ENCODE results near the gene SRSF2. TPM values are rescaled to one million over a fixed set of nuclear protein-coding genes. Genes with fewer than 3 reads are reported as not detected.

Gene SRSF2
- total and polyA plus RNA-seq, 7 experiments from 2014 or later: 104 to 363 (median 337) TPM

DNA sequence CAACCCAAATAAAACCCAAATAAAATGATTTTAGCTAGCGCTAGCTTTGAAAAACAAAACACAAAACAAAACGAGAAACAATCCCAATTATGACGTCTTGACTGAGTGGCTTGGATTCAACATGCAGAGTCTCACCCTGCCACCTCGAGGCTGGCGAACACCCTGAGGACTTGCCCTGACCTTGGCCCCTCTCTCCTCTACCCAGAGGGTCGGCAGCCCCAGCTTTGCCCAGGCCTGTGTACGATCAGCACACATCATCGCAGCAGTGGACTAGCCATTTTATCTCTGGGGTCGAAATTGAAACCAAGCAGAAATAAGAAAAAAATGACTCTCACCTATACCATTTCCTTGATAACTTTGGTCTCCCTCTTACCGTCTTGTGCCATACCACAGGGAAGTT is 15.7 kb downstream of the SRSF2 start:
- no peak for DNase-seq
- Mint-ChIP-seq H3K4me3 (no peak overlapping the region), H3K27me3 (no peaks in the 10 kb centered on the region), H3K9me3 (no peaks in the 10 kb centered on the region), H3K4me1 (peaks cover 13 to 50% (median 36%) of the 10 kb centered on the region in 7 donors), H3K36me3 (peaks cover 0 to 45% (median 24%) of the 10 kb centered on the region in 5 donors), H3K27ac (peak overlapping the region in 6 of 9 donors; percentile 17 to 71 (median 54))
- H3K4me1 ChIP-seq (ENCODE audit: control insufficient read depth in 2 of 2, insufficient read depth in 2 of 2, low read length in 2 of 2): peaks cover 19 to 33% of the 10 kb centered on the region in 2 donors
- no peaks in the 10 kb centered on the region for H3K9me3 ChIP-seq (ENCODE audit: control insufficient read depth in 2 of 3, low read length in 3 of 3)
- no peak overlapping the region for H3K4me3 ChIP-seq (ENCODE audit: low read length)
- intact Hi-C loops (cut with micrococcal nuclease): no loop called here
- H3K27ac ChIP-seq (ENCODE audit: low read depth, low read length): no peak overlapping the region
- ChIA-PET CTCF (interaction anchor here (0.7 to 4.1 kb wide), 2 partner anchors 9 to 216 kb away, joined by 3 to 22 read pairs; partner anchors contain the start of gene MXRA7), POLR2A (interaction anchor here (9.2 kb wide), 1 partner anchor 15 kb away, joined by 187 read pairs; the partner anchor contains the start of genes MFSD11 and SRSF2)
- no peaks in the 10 kb centered on the region for H3K27me3 ChIP-seq (ENCODE audit: control insufficient read depth in 2 of 2, insufficient read depth in 2 of 2, low read length in 2 of 2)
- ATAC-seq: no peak
- peaks cover 21 to 76% (median 55%) of the 10 kb centered on the region in 3 experiments for H3K36me3 ChIP-seq (ENCODE audit: control insufficient read depth in 2 of 3, insufficient read depth in 3 of 3, low read length in 3 of 3)

GRCh38 chr17:76720941-76721340 is 16.2 kb downstream of the SRSF2 start:
- CTCF ChIA-PET: no interaction called here
- DNase-seq: no peak
- H3K27ac Mint-ChIP-seq: peak overlapping the region in 1 of 9 donors; percentile 41

DNA sequence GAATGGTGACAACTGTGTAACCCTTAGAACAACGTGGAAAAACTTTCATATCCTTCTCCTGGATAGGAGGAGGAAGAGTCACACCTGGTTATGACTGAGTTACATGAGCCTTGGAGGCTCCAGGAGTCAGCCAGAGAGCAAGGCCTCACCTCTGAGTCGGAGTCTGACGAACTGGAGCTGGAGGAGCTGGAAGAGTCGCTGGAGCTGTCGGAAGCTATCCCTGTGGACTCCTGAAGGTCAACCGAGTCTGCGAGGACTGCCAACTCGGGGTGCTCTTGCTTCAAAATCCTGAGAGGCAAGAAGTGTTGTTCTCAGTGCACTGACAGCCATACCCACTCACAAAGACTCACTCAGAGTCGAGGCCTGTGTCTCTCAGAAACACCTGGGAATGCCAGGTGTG is 16.9 kb downstream of the SRSF2 start:
- no peak overlapping the region for H3K4me3 ChIP-seq (ENCODE audit: low read length)
- POLR2A ChIA-PET: interaction anchor here (0.6 kb wide), 1 partner anchor 32 kb away, joined by 6 read pairs; no protein-coding TSS in a partner anchor
- no peaks in the 10 kb centered on the region for H3K27me3 ChIP-seq (ENCODE audit: control insufficient read depth in 2 of 2, insufficient read depth in 2 of 2, low read length in 2 of 2)
- H3K36me3 ChIP-seq (ENCODE audit: control insufficient read depth in 2 of 3, insufficient read depth in 3 of 3, low read length in 3 of 3): peaks cover 21 to 82% (median 55%) of the 10 kb centered on the region in 3 experiments
- Mint-ChIP-seq H3K27me3 (no peaks in the 10 kb centered on the region), H3K4me3 (no peak overlapping the region), H3K9me3 (no peaks in the 10 kb centered on the region), H3K27ac (peak overlapping the region in 4 of 9 donors; percentile 17 to 41 (median 32)), H3K4me1 (peaks cover 19 to 53% (median 42%) of the 10 kb centered on the region in 7 donors), H3K36me3 (peaks cover 0 to 46% (median 18%) of the 10 kb centered on the region in 5 donors)
- CTCF ChIA-PET: no interaction called here
- ATAC-seq (no peak), DNase-seq (no peak)
- H3K4me1 ChIP-seq (ENCODE audit: control insufficient read depth in 2 of 2, insufficient read depth in 2 of 2, low read length in 2 of 2): peaks cover 17 to 34% of the 10 kb centered on the region in 2 donors
- no peak overlapping the region for H3K27ac ChIP-seq (ENCODE audit: low read depth, low read length)
- no peaks in the 10 kb centered on the region for H3K9me3 ChIP-seq (ENCODE audit: control insufficient read depth in 2 of 3, low read length in 3 of 3)
- intact Hi-C loops (cut with micrococcal nuclease): no loop called here

More at GRCh38 chr17:76720941-76721340, 16.2 kb downstream of the SRSF2 start:
- Histone ChIP-seq H3K4me3 (ENCODE audit: low read length) (no peak overlapping the region), H3K9me3 (ENCODE audit: control insufficient read depth in 2 of 3, low read length in 3 of 3) (no peaks in the 10 kb centered on the region), H3K36me3 (ENCODE audit: control insufficient read depth in 2 of 3, insufficient read depth in 3 of 3, low read length in 3 of 3) (peaks cover 21 to 77% (median 55%) of the 10 kb centered on the region in 3 experiments), H3K27ac (ENCODE audit: low read depth, low read length) (peak overlapping the region; percentile 17), H3K4me1 (ENCODE audit: control insufficient read depth in 2 of 2, insufficient read depth in 2 of 2, low read length in 2 of 2) (peaks cover 19 to 35% of the 10 kb centered on the region in 2 donors), H3K27me3 (ENCODE audit: control insufficient read depth in 2 of 2, insufficient read depth in 2 of 2, low read length in 2 of 2) (no peaks in the 10 kb centered on the region)
- Mint-ChIP-seq H3K27me3 (no peaks in the 10 kb centered on the region), H3K9me3 (no peaks in the 10 kb centered on the region), H3K4me3 (no peak overlapping the region), H3K36me3 (peaks cover 0 to 47% (median 24%) of the 10 kb centered on the region in 5 donors), H3K4me1 (peaks cover 17 to 53% (median 41%) of the 10 kb centered on the region in 7 donors)
- intact Hi-C loops (cut with micrococcal nuclease): no loop called here
- POLR2A ChIA-PET: interaction anchor here (9.2 kb wide), 1 partner anchor 16 kb away, joined by 187 read pairs; the partner anchor contains the start of genes MFSD11 and SRSF2
- ATAC-seq: no peak

DNA sequence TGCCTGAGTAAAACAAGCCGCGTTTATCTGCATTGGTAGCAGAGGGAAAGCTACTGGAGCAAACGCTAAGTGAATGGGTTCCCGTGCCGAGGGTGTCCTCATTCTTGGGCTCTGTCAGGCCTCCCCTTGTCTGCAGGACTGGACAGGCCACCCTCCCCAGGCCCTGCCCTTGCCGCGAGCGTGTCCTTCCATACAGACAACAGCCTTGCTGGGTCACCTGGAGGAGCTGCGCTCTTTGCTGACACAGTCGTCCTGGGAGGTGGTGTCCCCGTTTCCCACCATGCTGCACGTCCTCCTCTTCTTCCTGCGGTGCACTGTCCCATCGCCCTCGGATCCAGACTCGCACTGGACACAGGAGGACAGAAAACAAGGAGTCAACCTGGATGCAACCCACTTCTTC is 18.6 kb downstream of the SRSF2 start:
- no peaks in the 10 kb centered on the region for H3K27me3 ChIP-seq (ENCODE audit: control insufficient read depth in 2 of 2, insufficient read depth in 2 of 2, low read length in 2 of 2)
- H3K4me3 ChIP-seq (ENCODE audit: low read length): no peak overlapping the region
- H3K27me3 Mint-ChIP-seq: no peaks in the 10 kb centered on the region
- intact Hi-C loops (cut with micrococcal nuclease): no loop called here
- H3K4me3 Mint-ChIP-seq: no peak overlapping the region
- H3K36me3 Mint-ChIP-seq: peaks cover 0 to 48% (median 22%) of the 10 kb centered on the region in 5 donors
- POLR2A ChIA-PET: no interaction called here
- DNase-seq: no peak
- H3K9me3 ChIP-seq (ENCODE audit: control insufficient read depth in 2 of 3, low read length in 3 of 3): no peaks in the 10 kb centered on the region
- H3K36me3 ChIP-seq (ENCODE audit: control insufficient read depth in 2 of 3, insufficient read depth in 3 of 3, low read length in 3 of 3): peaks cover 21 to 82% (median 43%) of the 10 kb centered on the region in 3 experiments
- H3K4me1 Mint-ChIP-seq: peaks cover 27 to 52% (median 44%) of the 10 kb centered on the region in 7 donors
- H3K27ac ChIP-seq (ENCODE audit: low read depth, low read length): no peak overlapping the region
- H3K4me1 ChIP-seq (ENCODE audit: control insufficient read depth in 2 of 2, insufficient read depth in 2 of 2, low read length in 2 of 2): peaks cover 9 to 27% of the 10 kb centered on the region in 2 donors
- H3K27ac Mint-ChIP-seq: peak overlapping the region in 1 of 9 donors; percentile 14
- ATAC-seq: no peak
- H3K9me3 Mint-ChIP-seq: no peaks in the 10 kb centered on the region
- CTCF ChIA-PET: interaction anchor here (0.6 to 0.8 kb wide), 2 partner anchors 10 to 386 kb away, joined by 5 to 6 read pairs; no protein-coding TSS in a partner anchor

DNA sequence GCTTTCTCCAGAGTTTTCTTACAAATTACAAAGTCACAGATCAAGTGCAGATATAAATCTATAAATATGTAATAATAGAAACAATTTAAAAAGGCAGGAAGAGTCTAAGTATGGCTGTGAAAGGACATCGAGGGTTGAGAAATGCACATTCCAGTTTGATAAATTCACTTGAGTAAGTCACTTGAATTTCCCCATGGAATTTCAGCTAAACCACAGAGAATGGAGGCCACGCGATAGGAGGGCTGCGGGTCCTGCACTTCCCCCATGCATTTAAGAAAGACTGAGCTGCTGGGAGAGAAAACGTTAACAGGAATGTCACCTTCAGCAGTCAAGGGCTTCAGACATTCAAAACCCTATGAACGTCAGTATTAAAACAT is 20.3 kb downstream of the SRSF2 start:
- H3K27ac Mint-ChIP-seq: peak overlapping the region in 5 of 9 donors; percentile 31 to 82 (median 78)
- peaks cover 0 to 44% (median 18%) of the 10 kb centered on the region in 5 donors for H3K36me3 Mint-ChIP-seq
- H3K27me3 Mint-ChIP-seq: no peaks in the 10 kb centered on the region
- H3K9me3 ChIP-seq (ENCODE audit: control insufficient read depth in 2 of 3, low read length in 3 of 3): no peaks in the 10 kb centered on the region
- no peak for DNase-seq
- CTCF ChIA-PET: interaction anchor here (1.0 to 1.8 kb wide), 2 partner anchors 93 to 194 kb away, joined by 3 to 5 read pairs; no protein-coding TSS in a partner anchor
- no peak overlapping the region for H3K4me3 ChIP-seq (ENCODE audit: low read length)
- H3K9me3 Mint-ChIP-seq: no peaks in the 10 kb centered on the region
- H3K4me1 ChIP-seq (ENCODE audit: control insufficient read depth in 2 of 2, insufficient read depth in 2 of 2, low read length in 2 of 2): peaks cover 14 to 27% of the 10 kb centered on the region in 2 donors
- H3K4me3 Mint-ChIP-seq: peak overlapping the region in 1 of 10 donors; percentile 47
- POLR2A ChIA-PET: interaction anchor here (0.9 to 2.0 kb wide), 5 partner anchors 9 to 1308 kb away, joined by 3 to 17 read pairs (median 3); partner anchors contain the start of genes JMJD6 and METTL23
- intact Hi-C loops (cut with micrococcal nuclease): no loop called here
- peaks cover 31 to 51% (median 41%) of the 10 kb centered on the region in 7 donors for H3K4me1 Mint-ChIP-seq
- peaks cover 19 to 74% (median 38%) of the 10 kb centered on the region in 3 experiments for H3K36me3 ChIP-seq (ENCODE audit: control insufficient read depth in 2 of 3, insufficient read depth in 3 of 3, low read length in 3 of 3)
- no peak overlapping the region for H3K27ac ChIP-seq (ENCODE audit: low read depth, low read length)
- no peak for ATAC-seq
- H3K27me3 ChIP-seq (ENCODE audit: control insufficient read depth in 2 of 2, insufficient read depth in 2 of 2, low read length in 2 of 2): no peaks in the 10 kb centered on the region

GRCh38 chr17:76716146-76716838 is 20.8 kb downstream of the SRSF2 start:
- H3K4me1 ChIP-seq (ENCODE audit: control insufficient read depth in 2 of 2, insufficient read depth in 2 of 2, low read length in 2 of 2): peaks cover 14 to 27% of the 10 kb centered on the region in 2 donors
- Mint-ChIP-seq H3K9me3 (no peaks in the 10 kb centered on the region), H3K27ac (peak overlapping the region in 8 of 9 donors; percentile 54 to 82 (median 77)), H3K4me1 (peaks cover 27 to 51% (median 38%) of the 10 kb centered on the region in 7 donors), H3K27me3 (no peaks in the 10 kb centered on the region), H3K4me3 (peak overlapping the region in 3 of 10 donors; percentile 8 to 47 (median 22)), H3K36me3 (peaks cover 0 to 39% (median 12%) of the 10 kb centered on the region in 5 donors)
- ATAC-seq: peak; percentile 88
- CTCF ChIA-PET: interaction anchor here (1.0 to 1.8 kb wide), 2 partner anchors 92 to 194 kb away, joined by 3 to 5 read pairs; no protein-coding TSS in a partner anchor
- peaks cover 13 to 69% (median 32%) of the 10 kb centered on the region in 3 experiments for H3K36me3 ChIP-seq (ENCODE audit: control insufficient read depth in 2 of 3, insufficient read depth in 3 of 3, low read length in 3 of 3)
- no peaks in the 10 kb centered on the region for H3K9me3 ChIP-seq (ENCODE audit: control insufficient read depth in 2 of 3, low read length in 3 of 3)
- DNase-seq: peak in 5 of 9 donors; percentile 23 to 46 (median 34)
- H3K27me3 ChIP-seq (ENCODE audit: control insufficient read depth in 2 of 2, insufficient read depth in 2 of 2, low read length in 2 of 2): no peaks in the 10 kb centered on the region
- H3K27ac ChIP-seq (ENCODE audit: low read depth, low read length): no peak overlapping the region
- H3K4me3 ChIP-seq (ENCODE audit: low read length): no peak overlapping the region
- POLR2A ChIA-PET: interaction anchor here (0.9 to 2.0 kb wide), 5 partner anchors 9 to 1308 kb away, joined by 3 to 17 read pairs (median 3); partner anchors contain the start of genes JMJD6 and METTL23
- intact Hi-C loops (cut with micrococcal nuclease): no loop called here
